Lower leg skin (tissue), 3 donors: ENCODE results near the gene USP25.

Experiments
- POLR2A ChIP-seq, 2 donors: fragments of 450-650 bp; IDR thresholded peaks; one replicate each; pipeline ENCODE4 v1.6.1; 2016 to 2017; ENCODE audit warnings: antibody characterized with exemption in 2 of 2, mild to moderate bottlenecking in 1 of 2, moderate library complexity in 1 of 2
- TF ChIP-seq, protein P1 (sequence below), 3 donors: fragments of 450-650 bp; IDR thresholded peaks; one replicate each; pipeline ENCODE4 v1.5.1; 2016; ENCODE audit warnings: antibody characterized with exemption in 3 of 3, mild to moderate bottlenecking in 3 of 3, moderate library complexity in 2 of 3

DNA sequence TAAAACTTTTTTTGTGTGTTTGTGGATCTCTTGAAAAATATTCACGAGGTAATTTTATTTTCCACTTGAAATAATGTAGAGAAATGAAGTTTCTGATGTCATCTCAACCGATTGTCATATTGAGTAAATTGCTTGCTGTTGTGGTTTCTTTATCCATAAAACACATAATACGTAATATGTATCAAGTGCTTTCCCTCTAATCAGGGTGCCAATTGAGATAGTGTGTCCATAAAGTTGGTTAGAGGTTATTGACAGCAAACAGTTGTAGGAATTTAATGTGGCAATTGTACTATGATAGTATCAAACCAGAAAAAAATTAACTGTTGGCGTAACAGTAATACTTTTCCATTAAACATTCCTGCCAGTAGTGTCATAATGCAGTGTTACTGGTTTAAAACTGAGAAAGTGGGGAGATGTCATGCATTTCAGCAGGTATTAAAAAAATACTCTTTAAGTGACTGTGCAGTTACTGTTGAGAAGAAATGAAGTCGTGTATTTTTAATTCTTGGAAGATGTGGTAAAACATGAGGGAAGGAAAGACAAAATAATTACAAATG lies 38.3 kb downstream of the USP25 start:
- TF ChIP-seq, protein P1, sequence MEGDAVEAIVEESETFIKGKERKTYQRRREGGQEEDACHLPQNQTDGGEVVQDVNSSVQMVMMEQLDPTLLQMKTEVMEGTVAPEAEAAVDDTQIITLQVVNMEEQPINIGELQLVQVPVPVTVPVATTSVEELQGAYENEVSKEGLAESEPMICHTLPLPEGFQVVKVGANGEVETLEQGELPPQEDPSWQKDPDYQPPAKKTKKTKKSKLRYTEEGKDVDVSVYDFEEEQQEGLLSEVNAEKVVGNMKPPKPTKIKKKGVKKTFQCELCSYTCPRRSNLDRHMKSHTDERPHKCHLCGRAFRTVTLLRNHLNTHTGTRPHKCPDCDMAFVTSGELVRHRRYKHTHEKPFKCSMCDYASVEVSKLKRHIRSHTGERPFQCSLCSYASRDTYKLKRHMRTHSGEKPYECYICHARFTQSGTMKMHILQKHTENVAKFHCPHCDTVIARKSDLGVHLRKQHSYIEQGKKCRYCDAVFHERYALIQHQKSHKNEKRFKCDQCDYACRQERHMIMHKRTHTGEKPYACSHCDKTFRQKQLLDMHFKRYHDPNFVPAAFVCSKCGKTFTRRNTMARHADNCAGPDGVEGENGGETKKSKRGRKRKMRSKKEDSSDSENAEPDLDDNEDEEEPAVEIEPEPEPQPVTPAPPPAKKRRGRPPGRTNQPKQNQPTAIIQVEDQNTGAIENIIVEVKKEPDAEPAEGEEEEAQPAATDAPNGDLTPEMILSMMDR (IDR thresholded peaks at IDR 0.05), result no peak
- TF ChIP-seq POLR2A (IDR thresholded peaks at IDR 0.05), result no peak
